Measurements from ENCODE around the gene EXT2. TPM values are rescaled to one million over a fixed set of nuclear protein-coding genes. Genes with fewer than 3 reads are reported as not detected.

Gene EXT2
- total and polyA plus RNA-seq, 2 experiments from 2014 or later = 99.8 to 209 TPM

- Histone ChIP-seq H4K20me1 (ENCODE audit: insufficient read depth) (no peaks in the 10 kb centered on the region), H3K27me3 (replicated peaks; ENCODE audit: insufficient read depth) (no peaks in the 10 kb centered on the region), H3K4me3 (no peak overlapping the region), H3K27ac (no peak overlapping the region), H3K9me3 (ENCODE audit: low read depth) (no peaks in the 10 kb centered on the region), H3K9me2 (ENCODE audit: insufficient read depth) (no peaks in the 10 kb centered on the region), H2AFZ (no peak overlapping the region), H3F3A (ENCODE audit: insufficient read depth) (no peaks in the 10 kb centered on the region), H3K79me2 (ENCODE audit: insufficient read depth) (no peaks in the 10 kb centered on the region), H3K9ac (no peak overlapping the region), H3K4me2 (ENCODE audit: unreplicated experiment) (no peak overlapping the region), H3K4me1 (ENCODE audit: insufficient read depth) (no peaks in the 10 kb centered on the region), H3K36me3 (ENCODE audit: low read depth) (no peaks in the 10 kb centered on the region)
- 78 to 88% methylated on average over 6 of the region's 6 CpGs for WGBS, 2 experiments (ENCODE audit: low coverage in 1 of 2, low lambda C conversion rate in 2 of 2, missing lambda C conversion rate in 2 of 2)
- in situ Hi-C loops (cut with MboI) = loop anchor here (10.0 kb wide), 1 partner anchor 65 kb away; no protein-coding TSS in a partner anchor
- TF ChIP-seq EZH2phosphoT487 (IDR thresholded peaks at IDR 0.05; ENCODE audit: insufficient read depth, low read depth) (no peak), EZH2 (IDR thresholded peaks at IDR 0.05; ENCODE audit: insufficient read depth, poor library complexity, severe bottlenecking) (no peak)
- no peak for DNase-seq
Observed at GRCh38 chr11:44079376-44079775, 16.1 kb upstream of the EXT2 start.

- H3K79me2 ChIP-seq (ENCODE audit: insufficient read depth) = no peaks in the 10 kb centered on the region
- H3K27me3 ChIP-seq (replicated peaks; ENCODE audit: insufficient read depth) = no peaks in the 10 kb centered on the region
- TF ChIP-seq EZH2 (IDR thresholded peaks at IDR 0.05; ENCODE audit: insufficient read depth, poor library complexity, severe bottlenecking) (no peak), EZH2phosphoT487 (IDR thresholded peaks at IDR 0.05; ENCODE audit: insufficient read depth, low read depth) (no peak)
- no peaks in the 10 kb centered on the region for H3K9me3 ChIP-seq (ENCODE audit: low read depth)
- no peak overlapping the region for H3K27ac ChIP-seq
- H3K9me2 ChIP-seq (ENCODE audit: insufficient read depth) = no peaks in the 10 kb centered on the region
- no peak overlapping the region for H3K9ac ChIP-seq
- no peak for DNase-seq
- H3F3A ChIP-seq (ENCODE audit: insufficient read depth) = no peaks in the 10 kb centered on the region
- no peak overlapping the region for H3K4me3 ChIP-seq
- no peak overlapping the region for H3K4me2 ChIP-seq (ENCODE audit: unreplicated experiment)
- no peaks in the 10 kb centered on the region for H3K4me1 ChIP-seq (ENCODE audit: insufficient read depth)
- no peak overlapping the region for H2AFZ ChIP-seq
- WGBS, 2 experiments (ENCODE audit: low coverage in 1 of 2, low lambda C conversion rate in 2 of 2, missing lambda C conversion rate in 2 of 2) = 88% methylated on average over 9 of the region's 9 CpGs
- no peaks in the 10 kb centered on the region for H3K36me3 ChIP-seq (ENCODE audit: low read depth)
- in situ Hi-C loops (cut with MboI) = no loop called here
- no peaks in the 10 kb centered on the region for H4K20me1 ChIP-seq (ENCODE audit: insufficient read depth)
Observed at GRCh38 chr11:44080951-44081350, 14.5 kb upstream of the EXT2 start.

DNA sequence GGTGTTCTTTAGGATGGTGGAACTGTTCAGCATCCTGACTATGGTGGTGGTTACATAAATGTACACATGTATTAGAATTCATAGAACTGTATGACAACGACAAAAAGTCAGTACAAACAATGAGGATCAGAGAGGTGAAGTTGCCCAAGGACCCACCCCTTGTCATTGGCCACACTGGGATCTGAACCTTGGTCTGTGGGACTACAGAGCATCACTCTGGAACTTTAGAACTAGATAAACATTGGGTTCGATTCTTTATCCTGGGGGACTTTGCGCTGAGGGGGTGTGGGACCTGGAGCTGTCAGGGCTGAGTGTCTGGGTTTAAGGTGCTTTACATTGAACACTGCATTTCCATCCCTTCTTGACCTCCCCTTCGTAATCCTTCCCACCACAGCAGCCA is 12.8 kb upstream of the EXT2 start:
- H3K4me2 ChIP-seq (ENCODE audit: unreplicated experiment) = no peak overlapping the region
- no peak overlapping the region for H3K4me3 ChIP-seq
- H3K9me2 ChIP-seq (ENCODE audit: insufficient read depth) = no peaks in the 10 kb centered on the region
- no peak overlapping the region for H3K9ac ChIP-seq
- no peaks in the 10 kb centered on the region for H3K79me2 ChIP-seq (ENCODE audit: insufficient read depth)
- WGBS, 2 experiments (ENCODE audit: low coverage in 1 of 2, low lambda C conversion rate in 2 of 2, missing lambda C conversion rate in 2 of 2) = 67 to 85% methylated on average over 4 of the region's 4 CpGs
- H3K4me1 ChIP-seq (ENCODE audit: insufficient read depth) = no peaks in the 10 kb centered on the region
- H2AFZ ChIP-seq = no peak overlapping the region
- TF ChIP-seq EZH2 (IDR thresholded peaks at IDR 0.05; ENCODE audit: insufficient read depth, poor library complexity, severe bottlenecking) = no peak
- no peak for TF ChIP-seq EZH2phosphoT487 (IDR thresholded peaks at IDR 0.05; ENCODE audit: insufficient read depth, low read depth)
- in situ Hi-C loops (cut with MboI) = no loop called here
- no peak overlapping the region for H3K27ac ChIP-seq
- no peaks in the 10 kb centered on the region for H3K36me3 ChIP-seq (ENCODE audit: low read depth)
- no peak for DNase-seq
- no peaks in the 10 kb centered on the region for H4K20me1 ChIP-seq (ENCODE audit: insufficient read depth)
- H3K27me3 ChIP-seq (replicated peaks; ENCODE audit: insufficient read depth) = no peaks in the 10 kb centered on the region
- no peaks in the 10 kb centered on the region for H3F3A ChIP-seq (ENCODE audit: insufficient read depth)
- H3K9me3 ChIP-seq (ENCODE audit: low read depth) = no peaks in the 10 kb centered on the region

GRCh38 chr11:44083433-44083832 is 12.0 kb upstream of the EXT2 start:
- H3K4me1 ChIP-seq (ENCODE audit: insufficient read depth) = no peaks in the 10 kb centered on the region
- no peak overlapping the region for H3K4me2 ChIP-seq (ENCODE audit: unreplicated experiment)
- WGBS, 2 experiments (ENCODE audit: low coverage in 1 of 2, low lambda C conversion rate in 2 of 2, missing lambda C conversion rate in 2 of 2) = 91 to 94% methylated on average over 10 of the region's 10 CpGs
- H2AFZ ChIP-seq = no peak overlapping the region
- H3K9ac ChIP-seq = no peak overlapping the region
- H3F3A ChIP-seq (ENCODE audit: insufficient read depth) = no peaks in the 10 kb centered on the region
- no peak overlapping the region for H3K4me3 ChIP-seq
- H3K27ac ChIP-seq = no peak overlapping the region
- H3K27me3 ChIP-seq (replicated peaks; ENCODE audit: insufficient read depth) = no peaks in the 10 kb centered on the region
- no peaks in the 10 kb centered on the region for H3K9me3 ChIP-seq (ENCODE audit: low read depth)
- no peaks in the 10 kb centered on the region for H3K36me3 ChIP-seq (ENCODE audit: low read depth)
- H4K20me1 ChIP-seq (ENCODE audit: insufficient read depth) = no peaks in the 10 kb centered on the region
- in situ Hi-C loops (cut with MboI) = no loop called here
- no peak for DNase-seq
- no peaks in the 10 kb centered on the region for H3K9me2 ChIP-seq (ENCODE audit: insufficient read depth)
- H3K79me2 ChIP-seq (ENCODE audit: insufficient read depth) = no peaks in the 10 kb centered on the region
- TF ChIP-seq EZH2 (IDR thresholded peaks at IDR 0.05; ENCODE audit: insufficient read depth, poor library complexity, severe bottlenecking) (no peak), EZH2phosphoT487 (IDR thresholded peaks at IDR 0.05; ENCODE audit: insufficient read depth, low read depth) (no peak)

- Histone ChIP-seq H3K4me1 (ENCODE audit: insufficient read depth) (no peaks in the 10 kb centered on the region), H4K20me1 (ENCODE audit: insufficient read depth) (no peaks in the 10 kb centered on the region), H3K9ac (no peak overlapping the region), H3F3A (ENCODE audit: insufficient read depth) (no peaks in the 10 kb centered on the region), H2AFZ (no peak overlapping the region), H3K79me2 (ENCODE audit: insufficient read depth) (no peaks in the 10 kb centered on the region), H3K27me3 (replicated peaks; ENCODE audit: insufficient read depth) (no peaks in the 10 kb centered on the region), H3K36me3 (ENCODE audit: low read depth) (no peaks in the 10 kb centered on the region), H3K9me3 (ENCODE audit: low read depth) (no peaks in the 10 kb centered on the region), H3K27ac (no peak overlapping the region), H3K9me2 (ENCODE audit: insufficient read depth) (no peaks in the 10 kb centered on the region), H3K4me2 (ENCODE audit: unreplicated experiment) (no peak overlapping the region), H3K4me3 (no peak overlapping the region)
- in situ Hi-C loops (cut with MboI) = no loop called here
- WGBS, 2 experiments (ENCODE audit: low coverage in 1 of 2, low lambda C conversion rate in 2 of 2, missing lambda C conversion rate in 2 of 2) = 81 to 89% methylated on average over 5 of the region's 5 CpGs
- DNase-seq = no peak
- no peak for TF ChIP-seq EZH2phosphoT487 (IDR thresholded peaks at IDR 0.05; ENCODE audit: insufficient read depth, low read depth)
- TF ChIP-seq EZH2 (IDR thresholded peaks at IDR 0.05; ENCODE audit: insufficient read depth, poor library complexity, severe bottlenecking) = no peak
Observed at GRCh38 chr11:44083906-44084305, 11.6 kb upstream of the EXT2 start.
